Mononuclear cell (primary cell): ENCODE measurements around the gene PKP2. TPM values are rescaled to one million over a fixed set of nuclear protein-coding genes. Genes with fewer than 3 reads are reported as not detected.
"Not testable (repeated sequence)": the region's sequence is repeated elsewhere in the genome, so short reads cannot be mapped to it uniquely, and the experiment has no call there.

Source experiments
- H3K27me3 ChIP-seq: 2 replicates; pipeline ENCODE4 v1.6.0; 2011; ENCODE audit warnings: low read length, control low read depth; ENCODE audit not compliant: insufficient read depth
- H3K4me1 ChIP-seq: 2 replicates; pipeline ENCODE4 v1.5.1; 2011; ENCODE audit warnings: mild to moderate bottlenecking, low read length, control low read depth; ENCODE audit not compliant: insufficient read depth
- H3K4me3 ChIP-seq: 2 replicates; pipeline ENCODE4 v1.5.1; 2011; ENCODE audit warnings: mild to moderate bottlenecking, low read length, moderate library complexity
- H3K9me3 ChIP-seq: 2 replicates; pipeline ENCODE4 v1.5.1; 2011; ENCODE audit warnings: low read depth, mild to moderate bottlenecking, control low read depth, low read length
- total RNA-seq: library from RNA; depleted of rRNA; stranded (reverse); fragments of >200 nt; gene quantifications from one replicate; pipeline ENCODE4 v1.2.3, GENCODE V29; 2012

The PKP2 gene
- total RNA-seq, 1 donor: 0.84 TPM

DNA sequence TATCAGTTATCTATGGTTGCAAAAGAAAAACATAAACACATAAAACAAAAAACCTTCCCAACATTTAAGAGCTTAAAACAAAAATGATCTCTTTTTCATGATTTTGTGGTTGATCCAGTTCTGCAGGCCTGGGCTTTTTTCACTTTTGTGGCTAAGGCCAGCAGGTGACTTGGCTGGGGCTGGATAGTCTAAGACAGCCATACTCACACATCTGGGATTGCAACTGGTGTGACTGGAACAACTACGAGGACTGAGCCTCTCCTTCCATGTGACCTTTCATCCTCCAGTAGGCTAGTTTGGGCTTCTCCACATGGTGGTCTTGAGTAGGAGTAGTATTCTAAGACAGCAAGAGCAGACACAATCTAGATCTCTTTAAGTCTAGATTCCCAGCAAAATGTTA, 7.2 kb upstream of the PKP2 start:
- H3K4me3 ChIP-seq: no peak overlapping the region
- H3K4me1 ChIP-seq: peaks cover 9% of the 10 kb centered on the region
- peaks cover 3% of the 10 kb centered on the region for H3K27me3 ChIP-seq
- no peaks in the 10 kb centered on the region for H3K9me3 ChIP-seq

DNA sequence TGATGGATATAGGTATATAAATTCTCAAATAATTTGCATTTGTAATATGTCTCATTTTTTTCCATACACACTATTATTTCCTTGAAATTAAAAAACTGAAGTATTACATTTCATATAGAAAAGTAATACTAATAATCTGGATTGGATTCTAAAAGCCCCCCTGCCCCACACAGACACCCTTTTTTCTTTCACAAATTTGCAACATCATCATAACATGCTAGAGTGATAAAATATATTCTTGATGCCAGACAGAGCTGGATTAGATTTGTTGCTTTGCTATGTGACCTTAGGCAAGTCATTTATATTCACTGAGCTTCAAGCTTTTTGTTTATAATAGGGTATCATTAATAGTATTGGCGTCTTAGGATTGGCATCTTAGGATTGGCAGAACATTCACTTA, 6.7 kb upstream of the PKP2 start:
- Histone ChIP-seq H3K4me1 (peaks cover 9% of the 10 kb centered on the region), H3K27me3 (peaks cover 3% of the 10 kb centered on the region), H3K4me3 (no peak overlapping the region), H3K9me3 (no peaks in the 10 kb centered on the region)

DNA sequence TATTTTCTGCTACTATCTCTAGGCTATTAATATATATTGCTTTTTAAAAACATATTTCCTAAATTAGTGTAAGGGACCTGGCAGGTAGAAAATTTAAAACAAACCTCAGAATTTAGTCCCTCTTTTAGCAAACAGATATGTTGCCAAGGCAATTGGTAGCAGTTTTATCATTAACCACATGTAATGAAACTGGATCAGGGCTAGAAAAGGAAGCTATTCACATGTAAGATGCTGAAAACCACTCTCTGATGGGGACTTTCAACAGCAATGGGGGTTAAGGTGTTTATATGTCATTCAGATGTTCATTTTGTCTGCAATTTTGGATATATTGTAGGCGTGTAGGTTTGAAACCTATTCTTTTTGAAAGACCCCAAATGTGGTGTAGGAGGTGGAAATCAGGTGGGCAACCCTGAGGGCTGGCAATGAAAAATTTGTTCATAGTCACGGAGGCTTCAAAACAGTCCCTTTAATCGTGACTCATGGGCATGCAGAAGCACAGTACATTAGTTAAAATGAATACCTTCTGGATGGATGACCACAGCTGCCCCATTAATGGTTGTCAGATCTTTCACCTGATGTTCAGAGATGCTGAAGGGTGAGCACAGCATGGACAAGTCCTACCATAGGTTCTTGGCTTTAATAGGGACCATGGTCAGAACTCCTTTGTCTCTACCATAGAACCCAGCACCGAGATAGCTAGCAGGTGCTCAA, 5.9 kb upstream of the PKP2 start:
- Histone ChIP-seq H3K27me3 (peaks cover 3% of the 10 kb centered on the region), H3K9me3 (no peaks in the 10 kb centered on the region), H3K4me3 (no peak overlapping the region), H3K4me1 (peaks cover 9% of the 10 kb centered on the region)

GRCh38 chr12:32901553-32901952, 5.0 kb upstream of the PKP2 start:
- Histone ChIP-seq H3K27me3 (peaks cover 3% of the 10 kb centered on the region), H3K9me3 (no peaks in the 10 kb centered on the region), H3K4me3 (no peak overlapping the region), H3K4me1 (peaks cover 12% of the 10 kb centered on the region)

DNA sequence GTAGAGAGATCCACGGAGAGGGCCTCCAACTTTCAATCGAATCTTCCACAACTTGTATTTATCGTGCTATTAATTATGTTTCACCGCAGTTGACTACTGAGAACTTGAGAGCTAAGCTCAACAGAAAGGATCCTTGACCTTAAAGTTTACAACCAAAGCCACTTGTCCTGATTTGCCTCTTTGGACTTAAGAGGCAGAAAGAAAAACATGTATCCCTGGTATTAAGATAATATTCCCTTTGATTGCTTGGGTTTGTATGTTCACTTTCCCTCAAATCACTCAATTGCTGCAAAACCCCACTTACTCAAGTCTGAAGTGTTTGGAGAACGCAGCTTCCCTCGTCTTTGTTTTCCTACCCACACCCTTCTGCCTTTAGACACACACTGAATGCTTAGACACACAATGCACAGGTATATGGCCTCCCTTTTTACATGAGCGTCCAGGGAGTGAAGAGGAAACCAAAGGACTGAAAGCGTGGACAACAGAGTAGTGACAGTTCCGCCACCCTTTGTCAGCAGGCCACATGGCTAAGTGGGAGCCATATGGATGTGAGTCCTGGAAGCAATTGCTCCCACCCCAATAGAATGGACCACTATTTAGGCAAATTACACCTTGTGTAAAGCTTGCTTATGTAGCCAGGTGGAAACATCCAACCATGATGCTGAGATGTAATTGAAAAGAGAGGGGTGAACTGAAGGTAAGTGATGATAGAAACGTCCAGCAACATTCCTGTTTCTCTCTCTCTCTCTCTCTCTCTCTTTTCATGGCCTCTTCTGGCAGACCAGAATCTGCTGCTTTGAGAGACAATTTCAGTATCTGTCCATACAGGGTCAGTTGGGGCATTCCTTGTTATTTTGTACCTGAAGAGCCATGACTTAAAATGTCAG, 1.4 kb upstream of the PKP2 start:
- H3K27me3 ChIP-seq: peaks cover 7% of the 10 kb centered on the region
- peaks cover 42% of the 10 kb centered on the region for H3K4me1 ChIP-seq
- H3K4me3 ChIP-seq: no peak overlapping the region
- no peaks in the 10 kb centered on the region for H3K9me3 ChIP-seq

DNA sequence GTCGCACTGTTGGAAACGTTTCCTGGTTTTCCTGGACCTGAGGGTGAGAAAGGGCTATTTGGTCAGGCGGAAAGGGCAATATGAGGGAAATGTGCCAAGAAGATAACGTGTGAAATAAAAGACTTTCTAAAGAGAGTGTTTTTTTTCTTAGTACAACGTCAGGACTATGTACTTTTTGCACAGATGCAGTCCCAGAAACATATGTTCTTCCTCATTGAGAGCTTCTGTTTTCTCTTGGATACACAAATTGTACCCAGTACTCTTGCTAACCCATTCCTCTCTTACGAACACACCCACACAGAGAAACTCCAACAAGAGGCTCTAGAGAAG, 669 bp upstream of the PKP2 start:
- Histone ChIP-seq H3K4me3 (peak overlapping the region; percentile 36), H3K4me1 (peaks cover 42% of the 10 kb centered on the region), H3K27me3 (peaks cover 7% of the 10 kb centered on the region), H3K9me3 (no peaks in the 10 kb centered on the region)

DNA sequence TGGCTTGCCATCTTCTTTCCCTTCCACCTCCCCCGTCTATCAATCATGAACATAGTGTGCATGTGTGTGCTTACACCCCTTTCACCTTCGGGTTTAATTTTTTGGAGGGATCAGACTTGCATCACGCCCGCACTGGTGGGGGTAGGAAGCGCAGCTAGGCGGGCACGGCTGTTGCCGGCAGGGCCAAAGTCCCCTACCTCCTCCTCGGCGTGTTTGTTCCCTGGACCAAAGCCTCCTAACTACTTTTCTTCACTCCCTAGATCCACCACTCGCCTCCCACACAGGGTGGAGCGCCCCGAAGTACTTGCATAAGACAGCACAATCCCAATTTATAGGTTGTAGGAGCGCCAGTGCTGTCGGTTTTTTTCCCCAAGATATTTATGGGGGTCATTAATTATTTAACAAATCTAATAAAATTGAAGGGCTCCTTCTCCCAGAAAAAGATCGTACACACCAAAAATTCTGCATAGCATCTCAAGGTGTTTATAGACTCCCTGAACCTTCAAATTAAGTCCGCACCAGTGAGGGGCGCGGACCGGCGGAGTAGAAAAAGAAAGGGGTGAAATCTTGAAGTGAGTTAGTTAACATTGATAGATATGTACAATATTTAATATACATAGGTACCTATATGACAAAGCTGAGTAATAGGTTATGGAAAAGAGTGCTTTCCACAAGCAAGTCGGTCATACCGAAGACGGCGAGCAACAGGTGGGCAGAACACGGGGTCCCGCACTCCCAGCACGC, 717 bp downstream of the PKP2 start:
- Histone ChIP-seq H3K4me3 (peak overlapping the region; percentile 36), H3K27me3 (peaks cover 7% of the 10 kb centered on the region), H3K9me3 (no peaks in the 10 kb centered on the region), H3K4me1 (peaks cover 42% of the 10 kb centered on the region)

GRCh38 chr12:32894566-32894965, 2.0 kb downstream of the PKP2 start:
- no peak overlapping the region for H3K4me3 ChIP-seq
- no peaks in the 10 kb centered on the region for H3K9me3 ChIP-seq
- peaks cover 40% of the 10 kb centered on the region for H3K4me1 ChIP-seq
- H3K27me3 ChIP-seq: peaks cover 7% of the 10 kb centered on the region

GRCh38 chr12:32893458-32893857, 3.1 kb downstream of the PKP2 start:
- peaks cover 33% of the 10 kb centered on the region for H3K4me1 ChIP-seq
- H3K9me3 ChIP-seq: no peaks in the 10 kb centered on the region

DNA sequence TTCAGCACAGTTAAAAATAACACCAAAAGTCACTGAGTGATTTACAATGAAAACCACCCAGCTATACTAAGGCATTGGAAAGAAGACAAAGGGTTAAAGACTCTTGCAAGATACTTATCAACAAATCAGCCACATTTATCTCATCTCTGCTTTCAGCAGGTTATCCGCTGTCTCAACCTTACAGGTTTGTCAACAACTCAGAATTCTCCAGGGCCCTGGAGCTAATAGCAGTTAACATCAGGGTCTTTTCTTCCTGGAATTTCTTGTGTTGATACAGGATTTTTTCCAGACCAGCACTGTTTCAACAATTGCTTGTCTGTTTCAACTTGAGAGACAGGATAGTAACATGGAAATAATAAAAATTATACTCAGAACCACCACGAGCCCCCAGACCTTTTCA, 3.5 kb downstream of the PKP2 start:
- peaks cover 7% of the 10 kb centered on the region for H3K27me3 ChIP-seq
- peaks cover 33% of the 10 kb centered on the region for H3K4me1 ChIP-seq
- no peak overlapping the region for H3K4me3 ChIP-seq
- H3K9me3 ChIP-seq: no peaks in the 10 kb centered on the region

More at GRCh38 chr12:32893458-32893857, 3.1 kb downstream of the PKP2 start:
- H3K4me3 ChIP-seq: no peak overlapping the region
- H3K27me3 ChIP-seq: peaks cover 7% of the 10 kb centered on the region

GRCh38 chr12:32892369-32892768, 4.2 kb downstream of the PKP2 start:
- H3K27me3 ChIP-seq, H3K4me3 ChIP-seq, H3K9me3 ChIP-seq: not testable (repeated sequence)
- peaks cover 33% of the 10 kb centered on the region for H3K4me1 ChIP-seq

GRCh38 chr12:32891956-32892355, 4.6 kb downstream of the PKP2 start:
- Histone ChIP-seq H3K4me3 (no peak overlapping the region), H3K4me1 (peaks cover 31% of the 10 kb centered on the region), H3K9me3 (no peaks in the 10 kb centered on the region), H3K27me3 (peaks cover 7% of the 10 kb centered on the region)

GRCh38 chr12:32891526-32891925, 5.1 kb downstream of the PKP2 start:
- Histone ChIP-seq H3K4me3 (no peak overlapping the region), H3K27me3 (peaks cover 7% of the 10 kb centered on the region), H3K4me1 (peaks cover 30% of the 10 kb centered on the region), H3K9me3 (no peaks in the 10 kb centered on the region)

DNA sequence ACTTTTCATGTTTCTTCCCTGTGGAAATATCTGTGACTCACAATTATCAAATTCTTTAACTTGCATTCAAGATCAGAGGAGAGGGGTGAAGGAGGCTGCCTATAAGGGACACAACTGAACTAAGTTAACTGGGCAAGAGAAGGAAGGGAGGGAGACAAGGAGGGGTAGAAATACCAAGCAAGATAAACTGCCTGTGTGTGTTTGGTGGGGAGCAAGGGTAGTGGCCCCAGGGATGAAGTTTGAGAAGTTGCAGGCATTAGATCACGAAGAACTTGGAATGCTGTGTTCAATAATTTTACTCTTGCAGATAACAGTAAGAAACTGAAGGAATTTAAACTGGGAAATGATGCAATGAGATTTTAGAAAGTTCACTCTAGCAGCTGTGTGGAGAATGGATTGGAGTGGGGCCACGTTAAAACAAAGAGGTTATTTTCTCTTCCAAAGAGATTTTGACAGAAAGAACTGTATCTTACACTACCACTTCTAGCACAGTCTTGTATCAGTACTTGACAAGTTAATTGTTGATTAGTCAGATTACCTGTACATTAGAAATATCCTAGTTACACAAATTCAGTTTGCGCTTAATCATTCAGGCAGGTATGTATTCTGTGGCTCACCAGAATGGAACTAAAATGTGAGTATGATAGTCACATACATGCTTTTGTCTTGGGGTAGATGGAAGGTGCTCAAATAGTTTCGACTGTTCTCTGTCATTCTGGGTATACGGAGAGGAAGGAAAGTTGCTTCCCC, 7.4 kb downstream of the PKP2 start:
- peaks cover 8% of the 10 kb centered on the region for H3K4me1 ChIP-seq
- H3K27me3 ChIP-seq: no peaks in the 10 kb centered on the region
- no peak overlapping the region for H3K4me3 ChIP-seq
- no peaks in the 10 kb centered on the region for H3K9me3 ChIP-seq
